ENCODE measurements around the gene ETV6. TPM values are rescaled to one million over a fixed set of nuclear protein-coding genes. Genes with fewer than 3 reads are reported as not detected.

Gene ETV6
- total and polyA plus RNA-seq, 2 of the 8 experiments (the other 6 are each of a cell fraction or from before 2014, with no cell fraction given) = 5.5 to 23.9 TPM

DNA sequence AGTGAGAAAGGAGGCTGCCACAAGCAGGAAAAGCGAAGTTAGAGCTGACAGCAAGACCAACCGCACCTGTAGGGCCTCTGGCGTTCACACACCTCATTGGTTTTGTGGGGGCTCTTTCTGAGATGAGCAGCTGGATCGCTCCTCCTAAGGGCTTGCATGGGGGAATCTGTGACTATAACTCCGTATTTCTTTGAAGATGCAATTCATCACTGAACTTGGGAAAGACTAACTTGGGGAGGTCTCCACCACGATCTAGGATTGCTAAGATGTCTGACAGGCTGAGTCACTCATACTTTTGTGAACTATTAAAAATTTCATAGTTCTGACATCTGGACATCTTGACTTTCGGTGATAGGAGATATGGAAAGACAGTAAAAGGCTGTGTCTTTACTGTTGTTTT, 173.6 kb downstream of the ETV6 start:
- Histone ChIP-seq H4K20me1 (replicated peaks in 1 of 2; ENCODE audit: control insufficient read depth in 1 of 2, insufficient read depth in 2 of 2, low read length in 2 of 2) (no peaks in the 10 kb centered on the region), H3K79me1 (ENCODE audit: low read depth, low read length) (0 out of 2 replicates have a peak, but pooled peaks cover 2% of the 10 kb centered on the region), H3K9ac (replicated peaks in 1 of 4; ENCODE audit: extremely low read depth in 1 of 4, low read depth in 3 of 4, low read length in 3 of 4) (no peak overlapping the region), H3K14ac (ENCODE audit: insufficient read length) (no peak overlapping the region), H2AFZ (ENCODE audit: low read length) (no peak overlapping the region), H4K91ac (replicated peaks; ENCODE audit: insufficient read length, low read length) (no peak overlapping the region), H3K9me3 (ENCODE audit: insufficient read depth in 2 of 2, low read depth in 1 of 2, low read length in 1 of 2) (no peaks in the 10 kb centered on the region), H2AK5ac (ENCODE audit: low read depth, low read length) (no peak overlapping the region), H3K23ac (ENCODE audit: insufficient read length) (no peak overlapping the region), H4K5ac (ENCODE audit: insufficient read length, low read depth, low read length) (no peak overlapping the region), H3K4ac (replicated peaks; ENCODE audit: insufficient read length, low read depth, low read length) (no peak overlapping the region), H3K4me3 (ENCODE audit: extremely low read depth in 1 of 4, insufficient read depth in 2 of 4, low read depth in 3 of 4, low read length in 4 of 4) (no peak overlapping the region), H2BK20ac (ENCODE audit: low read length) (no peak overlapping the region), H3K4me2 (ENCODE audit: insufficient read depth in 1 of 2, low read depth in 2 of 2, low read length in 2 of 2) (no peak overlapping the region), H2BK15ac (ENCODE audit: low read length) (no peak overlapping the region), H3K18ac (ENCODE audit: extremely low read depth, low read length) (no peak overlapping the region; the same call in 1 of the 2 replicates), H2BK120ac (replicated peaks; ENCODE audit: low read depth, low read length) (no peak overlapping the region), H4K8ac (ENCODE audit: extremely low read depth, insufficient read depth, low read length) (no peak overlapping the region), H3K23me2 (ENCODE audit: low read depth, low read length) (no peaks in the 10 kb centered on the region), H3K27me3 (replicated peaks in 1 of 4; ENCODE audit: control insufficient read depth in 3 of 4, extremely low read depth in 1 of 4, insufficient read depth in 3 of 4, low read length in 3 of 4) (no peaks in the 10 kb centered on the region), H3K56ac (replicated peaks; ENCODE audit: insufficient read length, low read depth, low read length) (no peak overlapping the region), H2BK12ac (ENCODE audit: low read depth, low read length) (no peak overlapping the region), H3K27ac (ENCODE audit: low read depth, low read length) (no peak overlapping the region), H2BK5ac (ENCODE audit: low read depth, low read length) (no peak overlapping the region), H3K36me3 (ENCODE audit: control insufficient read depth in 2 of 4, insufficient read depth in 4 of 4, low read length in 3 of 4) (no peaks in the 10 kb centered on the region), H3K79me2 (ENCODE audit: control insufficient read depth in 1 of 2, insufficient read depth in 2 of 2, low read length in 2 of 2) (no peaks in the 10 kb centered on the region), H3K4me1 (replicated peaks in 1 of 4; ENCODE audit: control insufficient read depth in 3 of 4, insufficient read depth in 4 of 4, low read length in 3 of 4) (peaks cover 13 to 31% (median 15%) of the 10 kb centered on the region in 4 experiments)
- 93% methylated on average over 7 of the region's 7 CpGs; no CpG with 5 or more reads in 1 of the 2 experiments for WGBS, 2 experiments (ENCODE audit: extremely low coverage in 1 of 2, insufficient coverage in 1 of 2, insufficient read length in 1 of 2, insufficient replicate concordance in 2 of 2, low coverage in 1 of 2, low lambda C conversion rate in 2 of 2, missing lambda C conversion rate in 1 of 2)
- TF ChIP-seq CHD2 (IDR thresholded peaks at IDR 0.05; ENCODE audit: low read length) (no peak), NRF1 (IDR thresholded peaks at IDR 0.05; ENCODE audit: low read depth, low read length) (no peak), RBBP5 (IDR thresholded peaks at IDR 0.05; ENCODE audit: borderline replicate concordance, low read depth, low read length) (no peak), JUND (IDR thresholded peaks at IDR 0.05; ENCODE audit: low read length) (no peak), CHD1 (IDR thresholded peaks at IDR 0.05; ENCODE audit: low read depth, low read length) (no peak), CTBP2 (IDR thresholded peaks at IDR 0.05; ENCODE audit: borderline replicate concordance, insufficient read depth, insufficient read length, low read length) (no peak), POU5F1 (IDR thresholded peaks at IDR 0.05; ENCODE audit: low read depth, low read length) (no peak), BRCA1 (IDR thresholded peaks at IDR 0.05; ENCODE audit: low read depth, low read length) (no peak), TAF1 (IDR thresholded peaks at IDR 0.05; ENCODE audit: low read depth, low read length) (no peak)
- TF ChIP-seq, protein P1, sequence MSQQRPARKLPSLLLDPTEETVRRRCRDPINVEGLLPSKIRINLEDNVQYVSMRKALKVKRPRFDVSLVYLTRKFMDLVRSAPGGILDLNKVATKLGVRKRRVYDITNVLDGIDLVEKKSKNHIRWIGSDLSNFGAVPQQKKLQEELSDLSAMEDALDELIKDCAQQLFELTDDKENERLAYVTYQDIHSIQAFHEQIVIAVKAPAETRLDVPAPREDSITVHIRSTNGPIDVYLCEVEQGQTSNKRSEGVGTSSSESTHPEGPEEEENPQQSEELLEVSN (IDR thresholded peaks at IDR 0.05) = no peak
- TF ChIP-seq, protein P2, sequence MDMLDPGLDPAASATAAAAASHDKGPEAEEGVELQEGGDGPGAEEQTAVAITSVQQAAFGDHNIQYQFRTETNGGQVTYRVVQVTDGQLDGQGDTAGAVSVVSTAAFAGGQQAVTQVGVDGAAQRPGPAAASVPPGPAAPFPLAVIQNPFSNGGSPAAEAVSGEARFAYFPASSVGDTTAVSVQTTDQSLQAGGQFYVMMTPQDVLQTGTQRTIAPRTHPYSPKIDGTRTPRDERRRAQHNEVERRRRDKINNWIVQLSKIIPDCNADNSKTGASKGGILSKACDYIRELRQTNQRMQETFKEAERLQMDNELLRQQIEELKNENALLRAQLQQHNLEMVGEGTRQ (IDR thresholded peaks at IDR 0.05; ENCODE audit: low read length) = no peak
- ChIA-PET CTCF (ENCODE audit: partially characterized antibody) (interaction anchor here (0.7 to 1.6 kb wide), 3 partner anchors 11 to 124 kb away, joined by 3 to 4 read pairs (median 3); no protein-coding TSS in a partner anchor), POLR2A (ENCODE audit: partially characterized antibody) (interaction anchor here (1.2 to 1.3 kb wide), 2 partner anchors 10 to 11 kb away, joined by 4 to 5 read pairs; no protein-coding TSS in a partner anchor)
- FAIRE-seq = no peak
- no peak for DNase-seq (ENCODE audit: low read depth in 1 of 2, low spot score in 2 of 2)

All from H1 (cell line).